ENCODE measurements around the gene CD209.

GRCh38 chr19:7737215-7737614 lies 10.1 kb downstream of the CD209 start:
- TF ChIP-seq CTCF (conservative IDR thresholded peaks at IDR 0.05; ENCODE audit: low read depth in 2 of 2) = no peak
- no peak for TF ChIP-seq STAT1 (IDR thresholded peaks at IDR 0.05; ENCODE audit: unreplicated experiment)
- no peak for TF ChIP-seq ETS1 (IDR thresholded peaks at IDR 0.05)
- no peak for TF ChIP-seq EZH2 (IDR thresholded peaks at IDR 0.05; ENCODE audit: low read depth, unreplicated experiment)
- no peak for TF ChIP-seq EZH2phosphoT487 (IDR thresholded peaks at IDR 0.05; ENCODE audit: unreplicated experiment)
- TF ChIP-seq POLR2AphosphoS5 (IDR thresholded peaks at IDR 0.05; ENCODE audit: low read depth) = no peak
- no peak for TF ChIP-seq ZNF114 (CRISPR knock-in tag; IDR thresholded peaks at IDR 0.05)
- no peak for TF ChIP-seq CREB1 (CRISPR knock-in tag; IDR thresholded peaks at IDR 0.05; ENCODE audit: low read depth)
- no peak for TF ChIP-seq REST (IDR thresholded peaks at IDR 0.05; ENCODE audit: unreplicated experiment)
- TF ChIP-seq NANOG (IDR thresholded peaks at IDR 0.05; ENCODE audit: borderline replicate concordance) = no peak
- no peak for TF ChIP-seq JUNB (IDR thresholded peaks at IDR 0.05; ENCODE audit: unreplicated experiment)
- TF ChIP-seq ZNF462 (CRISPR knock-in tag; IDR thresholded peaks at IDR 0.05) = no peak

Measured in GM23338 (cell line).